HepG2 (cell line): ENCODE data around the gene SCFD2.

Experiments used
- CEBPB ChIP-seq: IDR thresholded peaks from 2 replicates; pipeline ENCODE4 v1.6.1; 2011; ENCODE audit warnings: low read depth, low read length, improper control_type of control experiment, borderline replicate concordance
- CREB3 ChIP-seq: sonication (generic); formaldehyde crosslinking; IDR thresholded peaks from 2 replicates; pipeline ENCODE4 v1.5.0; 2020; ENCODE audit warnings: missing genetic modification reagents
- CTCF ChIP-seq: sonication (generic); formaldehyde crosslinking; IDR thresholded peaks from 2 replicates; pipeline ENCODE4 v1.5.0; 2020; ENCODE audit warnings: mild to moderate bottlenecking, missing genetic modification reagents, moderate library complexity
- DMAP1 ChIP-seq: IDR thresholded peaks from 2 replicates; pipeline ENCODE4 v1.6.1; 2016
- EZH2 ChIP-seq: conservative IDR thresholded peaks from 2 replicates; pipeline ENCODE4 v1.6.1; 2012; ENCODE audit warnings: mild to moderate bottlenecking, low read depth, low read length, moderate library complexity
- HDAC2 ChIP-seq: sonication (generic); formaldehyde crosslinking; IDR thresholded peaks from 2 replicates; pipeline ENCODE4 v1.4.0; 2020; ENCODE audit warnings: missing genetic modification reagents
- PHF8 ChIP-seq: sonication (generic); formaldehyde crosslinking; IDR thresholded peaks from 2 replicates; pipeline ENCODE4 v1.5.0; 2020; ENCODE audit warnings: missing genetic modification reagents
- TAF15 ChIP-seq: fragments of 200-400 bp; formaldehyde crosslinking; IDR thresholded peaks from one replicate; pipeline ENCODE4 v1.6.1; 2018; ENCODE audit warnings: mild to moderate bottlenecking, low read depth, low read length; ENCODE audit not compliant: poor library complexity, severe bottlenecking
- WIZ ChIP-seq: sonication (generic); formaldehyde crosslinking; IDR thresholded peaks from 2 replicates; pipeline ENCODE4 v1.5.1; 2020; ENCODE audit warnings: mild to moderate bottlenecking, missing genetic modification reagents
- ZNF318 ChIP-seq: sonication (generic); formaldehyde crosslinking; IDR thresholded peaks from 2 replicates; pipeline ENCODE4 v1.4.0; 2020; ENCODE audit warnings: mild to moderate bottlenecking, missing genetic modification reagents

- no peak for TF ChIP-seq CTCF (CRISPR knock-in tag)
- TF ChIP-seq ZNF318 = no peak
- no peak for TF ChIP-seq PHF8 (CRISPR knock-in tag)
- no peak for TF ChIP-seq WIZ
- no peak for TF ChIP-seq HDAC2 (CRISPR knock-in tag)
- TF ChIP-seq CEBPB = no peak
- TF ChIP-seq EZH2 = no peak
- TF ChIP-seq CREB3 (CRISPR knock-in tag) = no peak
- TF ChIP-seq DMAP1 (CRISPR knock-in tag) = no peak
- no peak for TF ChIP-seq TAF15
These were observed 448 bp upstream of the SCFD2 start for GRCh38 chr4:53366301-53366716.
